HCT116 (cell line): Measurements from ENCODE around the gene GP1BB.

Experiments
- JUND ChIP-seq: IDR thresholded peaks from 2 replicates; pipeline ENCODE4 v1.6.1; 2012
- MAX ChIP-seq: IDR thresholded peaks from 2 replicates; pipeline ENCODE4 v1.6.1; 2012
- TCF7L2 ChIP-seq: IDR thresholded peaks from 2 replicates; pipeline ENCODE4 v1.7.0; 2011; ENCODE audit warnings: borderline replicate concordance, inconsistent platforms; ENCODE audit not compliant: insufficient read depth, insufficient read length; ENCODE audit errors: extremely low read depth
- YY1 ChIP-seq: IDR thresholded peaks from 2 replicates; pipeline ENCODE4 v1.6.1; 2011; ENCODE audit warnings: low read length, low read depth, moderate library complexity, mild to moderate bottlenecking; ENCODE audit not compliant: insufficient replicate concordance; ENCODE audit errors: extremely low read depth

GRCh38 chr22:19706661-19707151, 16.6 kb upstream of the GP1BB start:
- no peak for TF ChIP-seq TCF7L2
- no peak for TF ChIP-seq JUND
- no peak for TF ChIP-seq YY1
- TF ChIP-seq MAX = no peak
